HepG2 (cell line): ENCODE measurements around the gene ATP5F1A. TPM values are rescaled to one million over a fixed set of nuclear protein-coding genes. Genes with fewer than 3 reads are reported as not detected.

ENCODE experiments used
- ATAC-seq: fragments of 200-7000 bp; cut with Tn5 transposase; 3 replicates; pipeline ENCODE4 v1.9.1; 2020; ENCODE audit warnings: mild to moderate bottlenecking, moderate library complexity
- BruUV-seq: library from RNA; stranded (reverse); fragments of 400-500 nt; replicated peaks from 2 replicates; lab custom pipeline; 2021; lab: Mats Ljungman, UMichigan
- CTCF ChIA-PET: fragments of 300-600 bp; formaldehyde crosslinking; extraction: SDS; loops from one replicate; lab custom pipeline; 2021; ENCODE audit warnings: low total read pairs, inconsistent platforms, low intra/inter-chr PET ratio; lab: Yijun Ruan, JAX
- POLR2A ChIA-PET: fragments of 350-600 bp; sonication (Branson Sonifier 250); formaldehyde crosslinking; loops from one replicate; lab custom pipeline; 2020; ENCODE audit warnings: antibody characterized with exemption, inconsistent platforms; lab: Yijun Ruan, JAX
- DNase-seq: peaks from one replicate; pipeline ENCODE4 v3.0.0-alpha.2; 2015; ENCODE audit warnings: low spot score
- FAIRE-seq: peaks from 3 replicates; lab custom pipeline; 2011; peaks lifted over from hg19 to GRCh38; lab: Jason Lieb, UNC
- H2AFZ ChIP-seq: one replicate; pipeline ENCODE4 v1.6.1; 2011; ENCODE audit warnings: low read length, inconsistent platforms
- H3K27ac ChIP-seq: fragments of 300-600 bp; 3 replicates; pipeline ENCODE4 v1.8.0; 2011; ENCODE audit warnings: mixed run types, mild to moderate bottlenecking, mixed read lengths, low read length, inconsistent platforms; ENCODE audit not compliant: insufficient read depth; ENCODE audit errors: extremely low read length
- H3K27me3 ChIP-seq, 2 experiments: fragments of 200-600 bp in 1 of 2; 2 replicates in 1 of 2; 3 replicates in 1 of 2; pipeline versions ENCODE4 v1.6.0 to v1.8.0; 2011; ENCODE audit warnings: low read length in 2 of 2, mild to moderate bottlenecking in 2 of 2, moderate library complexity in 2 of 2, inconsistent platforms in 1 of 2; ENCODE audit not compliant: insufficient read depth in 2 of 2, control insufficient read depth in 1 of 2
- H3K36me3 ChIP-seq, 2 experiments: fragments of 200-600 bp in 1 of 2; replicated peaks in 1 of 2; 2 replicates in 1 of 2; 3 replicates in 1 of 2; pipeline versions ENCODE4 v1.5.1 to v1.8.0; 2011; ENCODE audit warnings: low read length in 2 of 2, inconsistent platforms in 1 of 2; ENCODE audit not compliant: insufficient read depth in 2 of 2, control insufficient read depth in 1 of 2
- H3K4me1 ChIP-seq: 2 replicates; pipeline ENCODE4 v1.5.1; 2012; ENCODE audit warnings: low read length, inconsistent platforms; ENCODE audit not compliant: insufficient read depth
- H3K4me2 ChIP-seq: 2 replicates; pipeline ENCODE4 v1.6.0; 2011; ENCODE audit warnings: low read depth, low read length, inconsistent platforms
- H3K4me3 ChIP-seq, 3 experiments: fragments of 200-600 bp in 1 of 3; sonication (generic), shearing (Covaris generic) in 1 of 3; replicated peaks in 1 of 3; 2 replicates each; pipeline ENCODE4 v1.5.1; 2011 to 2016; ENCODE audit warnings: low read length in 3 of 3, inconsistent platforms in 2 of 3, low read depth in 2 of 3, mild to moderate bottlenecking in 2 of 3, control low read depth in 1 of 3, mixed read lengths in 1 of 3; ENCODE audit not compliant: insufficient read depth in 1 of 3
- H3K79me2 ChIP-seq: one replicate; pipeline ENCODE4 v1.6.1; 2011; ENCODE audit warnings: low read length, inconsistent platforms; ENCODE audit not compliant: insufficient read depth
- H3K9ac ChIP-seq: 2 replicates; pipeline ENCODE4 v1.6.0; 2011; ENCODE audit warnings: mild to moderate bottlenecking, low read depth, low read length, inconsistent platforms; ENCODE audit not compliant: insufficient read depth
- H3K9me3 ChIP-seq: 2 replicates; pipeline ENCODE4 v1.5.1; 2012; ENCODE audit warnings: mild to moderate bottlenecking, low read length
- H4K20me1 ChIP-seq: 2 replicates; pipeline ENCODE4 v1.6.0; 2011; ENCODE audit warnings: inconsistent platforms, mild to moderate bottlenecking, low read length, moderate library complexity; ENCODE audit not compliant: insufficient read depth
- CCAR2 ChIP-seq: fragments of 200-400 bp; formaldehyde crosslinking; optimal IDR thresholded peaks from 2 replicates; pipeline ENCODE3; 2018; ENCODE audit warnings: low read depth, mild to moderate bottlenecking, low read length, moderate library complexity
- GABPA ChIP-seq, 2 experiments: IDR thresholded peaks; 2 replicates each; pipeline ENCODE4 v1.6.1; 2011 to 2016; ENCODE audit warnings: low read depth in 2 of 2, low read length in 1 of 2, missing biosample characterization in 1 of 2, missing genetic modification characterization in 1 of 2
- HDAC6 ChIP-seq: fragments of 200-600 bp; sonication (generic); IDR thresholded peaks from 2 replicates; pipeline ENCODE4 v1.7.0; 2017; ENCODE audit warnings: mild to moderate bottlenecking, antibody characterized with exemption, low read length, low read depth
- MED1 ChIP-seq: sonication (generic); formaldehyde crosslinking; IDR thresholded peaks from 2 replicates; pipeline ENCODE4 v1.4.0; 2020; ENCODE audit warnings: missing genetic modification reagents
- MXI1 ChIP-seq: IDR thresholded peaks from 3 replicates; pipeline ENCODE4 v1.6.1; 2012; ENCODE audit warnings: low read depth, low read length, inconsistent platforms, borderline replicate concordance
- NPAS2 ChIP-seq: sonication (generic); formaldehyde crosslinking; IDR thresholded peaks from 2 replicates; pipeline ENCODE4 v1.8.0; 2022; ENCODE audit warnings: mild to moderate bottlenecking, missing genetic modification reagents, borderline replicate concordance
- POLR2AphosphoS5 ChIP-seq: IDR thresholded peaks from 2 replicates; pipeline ENCODE4 v1.6.1; 2012; ENCODE audit warnings: low read depth, low read length
- SAFB2 ChIP-seq: sonication (generic); formaldehyde crosslinking; IDR thresholded peaks from 2 replicates; pipeline ENCODE4 v1.5.1; 2020; ENCODE audit warnings: missing genetic modification reagents, low read depth, mild to moderate bottlenecking, borderline replicate concordance
- SIN3B ChIP-seq: fragments of 150-350 bp; IDR thresholded peaks from 2 replicates; pipeline ENCODE4 v1.6.1; 2014; ENCODE audit warnings: low read length
- ZEB1 ChIP-seq: IDR thresholded peaks from 2 replicates; pipeline ENCODE4 v1.6.1; 2012; ENCODE audit warnings: mild to moderate bottlenecking, low read depth, inconsistent platforms; ENCODE audit not compliant: insufficient replicate concordance
- ZFP36L2 ChIP-seq: sonication (generic); formaldehyde crosslinking; IDR thresholded peaks from 2 replicates; pipeline ENCODE4 v1.4.0; 2020; ENCODE audit warnings: missing genetic modification reagents
- ZNF180 ChIP-seq: sonication (generic); formaldehyde crosslinking; IDR thresholded peaks from 2 replicates; pipeline ENCODE4 v1.4.0; 2020; ENCODE audit warnings: low read depth, missing genetic modification reagents, borderline replicate concordance
- ZNF225 ChIP-seq: sonication (generic); formaldehyde crosslinking; IDR thresholded peaks from 2 replicates; pipeline ENCODE4 v1.4.0; 2020; ENCODE audit warnings: mild to moderate bottlenecking, missing genetic modification reagents
- ZNF558 ChIP-seq: sonication (generic); formaldehyde crosslinking; IDR thresholded peaks from 2 replicates; pipeline ENCODE4 v1.9.0; 2022; ENCODE audit warnings: mild to moderate bottlenecking, missing genetic modification reagents, borderline replicate concordance
- ZNF747 ChIP-seq: sonication (generic); formaldehyde crosslinking; IDR thresholded peaks from 2 replicates; pipeline ENCODE4 v1.8.1; 2023; ENCODE audit warnings: missing genetic modification reagents, mild to moderate bottlenecking, borderline replicate concordance
- ZNF792 ChIP-seq: IDR thresholded peaks from 2 replicates; pipeline ENCODE4 v1.6.1; 2016
- WGBS: methylation state at CpG from one replicate; pipeline ENCODE4 v1.1.6; 2017; ENCODE audit warnings: low lambda C conversion rate; 5-methylcytosine and 5-hydroxymethylcytosine counted together
- in situ Hi-C: cut with HindIII; loops from 2 replicates; pipeline ENCODE4 v1.10.0; 2017; ENCODE audit warnings: low pct_unique_long_range_greater_than_20kb; ENCODE audit not compliant: extremely low pct_ligation_motif_present
- intact Hi-C: fragments of 100-400 bp; cut with micrococcal nuclease; formaldehyde crosslinking; loops from one replicate; pipeline ENCODE4 v1.10.0; 2022; ENCODE audit not compliant: unreplicated experiment
- polyA plus RNA-seq, 8 experiments: library from polyadenylated mRNA; depleted of rRNA in 3 of 8; stranded (reverse) in 7 of 8; unstranded in 1 of 8; fragments of >200 nt; fragmentation: Illumina TruSeq in 4 of 8; extraction: Trizol in 4 of 8; gene quantifications; 2 replicates each; pipeline versions ENCODE4 v1.2.1 to v1.2.3, GENCODE V29; 2011 to 2016; ENCODE audit warnings: low read depth in 4 of 8, missing spikeins in 1 of 8, mixed read lengths in 1 of 8; ENCODE audit not compliant: insufficient read depth in 1 of 8
- total RNA-seq, 5 experiments: library from RNA; depleted of rRNA; stranded (reverse); fragments of >200 nt; fragmentation: Illumina TruSeq; extraction: Trizol; gene quantifications; 2 replicates each; pipeline ENCODE4 v1.2.3, GENCODE V29; 2016; ENCODE audit warnings: low read depth in 1 of 5
- TF ChIP-seq, protein P1 (sequence below): sonication (generic); formaldehyde crosslinking; IDR thresholded peaks from 2 replicates; pipeline ENCODE4 v1.8.0; 2022; ENCODE audit warnings: mild to moderate bottlenecking, missing genetic modification reagents, borderline replicate concordance

The ATP5F1A gene
- total and polyA plus RNA-seq, 2 of the 13 experiments (the other 11 are each of a cell fraction or from before 2014, with no cell fraction given): 459 to 922 TPM

- no peak for TF ChIP-seq MED1 (CRISPR knock-in tag)
- TF ChIP-seq, protein P1, sequence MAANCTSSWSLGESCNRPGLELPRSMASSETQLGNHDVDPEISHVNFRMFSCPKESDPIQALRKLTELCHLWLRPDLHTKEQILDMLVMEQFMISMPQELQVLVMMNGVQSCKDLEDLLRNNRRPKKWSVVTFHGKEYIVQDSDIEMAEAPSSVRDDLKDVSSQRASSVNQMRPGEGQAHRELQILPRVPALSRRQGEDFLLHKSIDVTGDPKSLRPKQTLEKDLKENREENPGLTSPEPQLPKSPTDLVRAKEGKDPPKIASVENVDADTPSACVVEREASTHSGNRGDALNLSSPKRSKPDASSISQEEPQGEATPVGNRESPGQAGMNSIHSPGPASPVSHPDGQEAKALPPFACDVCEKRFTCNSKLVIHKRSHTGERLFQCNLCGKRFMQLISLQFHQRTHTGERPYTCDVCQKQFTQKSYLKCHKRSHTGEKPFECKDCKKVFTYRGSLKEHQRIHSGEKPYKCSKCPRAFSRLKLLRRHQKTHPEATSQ (CRISPR knock-in tag): no peak
- TF ChIP-seq NPAS2 (CRISPR knock-in tag): no peak
- no peak for TF ChIP-seq ZFP36L2 (CRISPR knock-in tag)
- no peak for TF ChIP-seq ZNF558 (CRISPR knock-in tag)
- no peak for TF ChIP-seq SIN3B
- TF ChIP-seq ZNF225 (CRISPR knock-in tag): no peak
- TF ChIP-seq HDAC6: no peak
- no peak for TF ChIP-seq POLR2AphosphoS5
- TF ChIP-seq MXI1: no peak
- TF ChIP-seq SAFB2 (CRISPR knock-in tag): no peak
- TF ChIP-seq ZNF792 (CRISPR knock-in tag): no peak
- TF ChIP-seq CCAR2: no peak
- no peak for TF ChIP-seq ZNF180
- TF ChIP-seq ZNF747: no peak
- TF ChIP-seq GABPA (IDR thresholded peaks at IDR 0.05; ENCODE audit: low read depth, low read length): no peak
- TF ChIP-seq GABPA (CRISPR knock-in tag; IDR thresholded peaks at IDR 0.05; ENCODE audit: low read depth): no peak
- no peak for TF ChIP-seq ZEB1
- FAIRE-seq: no peak
- no peak overlapping the region for H3K9ac ChIP-seq
- H4K20me1 ChIP-seq: peaks cover 13% of the 10 kb centered on the region; the same call in 1 of the 2 replicates
- POLR2A ChIA-PET: interaction anchor here (1.0 kb wide), 1 partner anchor 26 kb away, joined by 3 read pairs; no protein-coding TSS in a partner anchor
- WGBS: 98% methylated on average over 8 of the region's 8 CpGs
- H3K79me2 ChIP-seq: peaks cover 36% of the 10 kb centered on the region
- peaks cover 0 to 7% of the 10 kb centered on the region in 2 experiments; a peak in 1 of 5 replicates for H3K36me3 ChIP-seq
- H3K27me3 ChIP-seq: no peaks in the 10 kb centered on the region; a peak in 1 of 5 replicates
- ATAC-seq: no peak
- intact Hi-C loops (no loop called here), in situ Hi-C loops (no loop called here)
- H3K4me1 ChIP-seq: peaks cover 36% of the 10 kb centered on the region
- no TSS peak for BruUV-seq
- no peak overlapping the region for H3K4me3 ChIP-seq
- H2AFZ ChIP-seq: no peak overlapping the region
- H3K9me3 ChIP-seq: no peaks in the 10 kb centered on the region
- H3K27ac ChIP-seq: no peak overlapping the region
- no peak for DNase-seq
- no peak overlapping the region for H3K4me2 ChIP-seq
- CTCF ChIA-PET: no interaction called here
Measured at GRCh38 chr18:46099463-46099862, 1.4 kb upstream of the ATP5F1A start.
